HG02588 (cell line): Measurements from ENCODE around the gene GPC6.

ENCODE experiments used
- ATAC-seq: cut with Tn5 transposase; IDR thresholded peaks from one replicate; pipeline ENCODE4 v1.9.1; 2021; ENCODE audit warnings: mild to moderate bottlenecking, moderate library complexity; ENCODE audit not compliant: unreplicated experiment

GPC6 gene

DNA sequence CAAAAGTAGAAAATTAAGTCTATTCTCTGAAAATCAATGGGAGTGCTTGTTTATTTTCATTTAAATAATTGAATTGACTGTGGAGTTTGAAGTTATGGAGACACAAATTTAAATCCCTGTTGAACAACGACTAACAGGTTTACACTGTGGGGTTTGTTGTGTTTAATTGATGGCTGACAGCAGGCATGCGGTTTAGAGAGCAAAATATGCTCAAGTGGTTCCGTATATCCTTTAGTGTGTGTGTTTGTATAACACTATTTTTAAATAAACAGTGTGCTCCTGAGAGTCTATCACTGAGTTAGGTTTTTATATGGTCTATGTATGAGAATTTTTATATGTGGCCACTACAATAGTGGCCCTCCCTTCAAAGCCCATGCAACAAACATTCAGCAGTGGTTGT lies 332.0 kb downstream of the GPC6 start:
- ATAC-seq: no peak

- no peak for ATAC-seq
Measured at GRCh38 chr13:93559718-93560117, 333.1 kb downstream of the GPC6 start.

DNA sequence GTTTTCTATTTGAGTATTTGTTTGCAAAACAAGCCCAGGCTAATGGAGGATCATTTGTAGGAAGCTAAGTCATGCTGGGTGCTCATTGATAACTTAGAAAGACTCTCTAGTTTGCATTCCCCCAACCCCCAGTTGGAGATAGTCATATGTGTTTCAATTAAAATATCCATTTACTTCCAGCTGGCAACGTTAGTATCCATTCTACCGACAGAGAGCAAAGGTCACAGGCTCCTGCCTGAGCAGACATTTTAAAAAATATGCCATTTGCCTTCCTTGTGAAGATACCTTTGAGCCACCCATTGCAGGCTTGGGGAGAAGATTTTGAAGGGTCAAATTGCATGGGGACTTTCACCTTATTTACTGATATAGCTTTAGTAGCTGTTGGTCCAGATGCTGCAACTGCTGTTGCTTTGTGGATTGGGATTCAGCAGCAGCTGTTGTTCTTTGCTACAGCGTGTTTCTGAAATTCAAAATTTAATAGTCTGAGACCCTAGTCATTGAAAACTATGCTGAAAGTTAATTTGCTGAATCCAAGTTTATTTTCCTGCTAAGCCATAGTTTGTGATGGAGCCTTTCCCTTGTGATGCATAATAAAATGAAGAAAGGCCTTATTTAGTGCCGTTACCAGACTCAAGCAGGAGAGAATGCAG lies 335.1 kb downstream of the GPC6 start:
- no peak for ATAC-seq

DNA sequence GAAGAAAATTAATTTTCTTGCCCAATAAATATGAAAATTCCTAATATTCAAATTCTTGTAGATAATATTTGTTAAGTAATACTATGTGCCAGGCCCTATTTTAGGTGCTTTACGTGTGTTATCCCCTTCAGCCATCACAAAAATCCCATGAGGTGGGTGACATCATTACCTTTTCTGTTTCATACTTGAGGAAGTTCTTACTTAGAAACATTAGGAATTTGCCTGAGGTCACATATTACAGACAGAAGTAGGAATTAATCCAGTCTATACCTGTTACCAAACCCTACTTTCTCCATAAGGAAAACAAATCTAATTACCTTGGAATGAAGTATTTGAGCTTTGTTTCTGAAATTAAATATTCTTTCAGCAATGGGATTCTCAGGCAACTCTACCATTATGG lies 336.1 kb downstream of the GPC6 start:
- no peak for ATAC-seq

GRCh38 chr13:93577105-93577504 lies 350.5 kb downstream of the GPC6 start:
- no peak for ATAC-seq

GRCh38 chr13:93589788-93590187 lies 363.2 kb downstream of the GPC6 start:
- no peak for ATAC-seq

- ATAC-seq: no peak
Measured at GRCh38 chr13:93603043-93603442, 376.4 kb downstream of the GPC6 start.

DNA sequence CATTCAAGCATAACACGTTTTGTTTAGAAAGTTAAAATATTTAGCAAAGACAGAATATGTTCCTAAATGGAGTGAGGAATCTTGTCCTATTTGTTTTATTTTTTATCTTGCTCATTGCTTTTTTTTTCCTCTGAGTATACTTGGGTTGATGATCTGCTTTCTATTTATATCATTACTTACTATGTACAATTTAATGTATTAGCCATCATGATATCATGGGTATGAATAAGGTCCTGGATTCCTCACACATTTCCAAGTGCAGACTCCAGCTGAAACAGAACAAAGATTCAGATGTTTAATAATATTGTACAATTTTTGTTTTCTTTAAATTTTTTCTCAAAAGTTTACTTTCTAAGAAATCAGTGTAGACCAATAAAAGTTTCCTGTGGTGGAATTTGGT lies 388.2 kb downstream of the GPC6 start:
- ATAC-seq: no peak

DNA sequence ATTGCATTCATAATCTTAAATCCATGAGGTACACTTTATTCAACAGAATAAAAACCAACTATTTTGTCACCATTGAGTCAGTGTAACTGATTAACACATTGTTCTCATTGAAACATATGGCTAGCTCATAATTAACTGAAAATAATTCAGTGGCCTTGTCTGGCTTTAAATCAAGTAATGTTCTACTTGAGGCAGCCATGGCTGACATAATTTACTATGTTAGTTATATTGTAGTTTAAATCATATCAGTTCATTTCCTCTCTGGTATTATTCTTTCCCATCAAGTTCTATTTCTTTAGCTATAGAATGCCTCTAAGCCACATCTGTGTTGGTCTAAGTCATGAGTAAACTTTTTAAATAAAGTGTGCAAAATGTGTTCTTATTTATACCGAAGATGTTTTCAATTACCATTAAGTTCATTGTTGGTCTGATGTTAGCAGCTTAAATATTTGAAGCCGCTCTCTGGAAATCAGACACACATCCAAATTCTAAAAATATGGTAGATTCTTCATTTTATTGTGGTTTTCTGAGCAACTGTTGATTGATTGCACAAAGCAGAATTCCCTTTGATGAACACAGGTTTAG lies 393.7 kb downstream of the GPC6 start:
- no peak for ATAC-seq

- ATAC-seq: no peak
Measured at GRCh38 chr13:93621051-93621450, 394.4 kb downstream of the GPC6 start.

DNA sequence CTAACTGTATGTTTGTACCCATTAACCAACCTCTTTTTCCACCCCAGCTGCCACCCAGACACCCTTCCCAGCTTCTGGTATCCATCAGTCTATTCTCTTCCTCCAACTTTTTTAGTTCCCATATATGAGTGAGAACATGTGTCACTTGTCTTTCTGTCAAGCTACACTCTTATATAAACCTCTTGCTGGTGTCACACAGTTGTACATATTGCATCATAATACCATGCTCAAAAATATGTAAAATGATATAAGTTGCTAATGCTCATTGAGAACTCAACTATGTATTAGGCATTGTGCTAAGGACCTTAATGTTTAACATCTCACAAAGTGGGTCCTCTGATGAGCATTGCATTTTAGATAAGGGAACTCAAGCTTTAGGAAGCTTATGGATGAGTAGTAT lies 395.4 kb downstream of the GPC6 start:
- ATAC-seq: no peak

DNA sequence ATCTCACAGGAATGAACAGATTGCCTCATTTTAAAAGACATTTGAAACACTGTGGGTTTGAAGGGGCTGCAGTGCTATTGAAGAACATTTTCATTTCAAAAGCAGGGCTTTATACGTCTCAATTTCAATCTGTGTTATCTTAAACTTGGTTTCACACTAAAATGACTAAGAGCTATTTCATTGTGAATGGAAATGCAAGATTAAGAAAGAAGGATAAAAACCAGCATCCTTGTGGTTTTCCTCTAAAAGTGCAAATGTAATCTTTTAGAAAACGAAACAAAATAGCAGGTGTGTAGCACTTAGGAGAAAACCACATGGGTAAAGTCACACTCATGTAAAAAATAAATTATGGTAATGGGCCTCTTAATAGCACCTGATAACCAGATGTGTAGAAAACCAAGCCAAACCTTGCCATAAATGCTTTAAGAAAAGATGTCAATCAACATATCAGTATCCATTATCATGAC lies 397.7 kb downstream of the GPC6 start:
- ATAC-seq: no peak

DNA sequence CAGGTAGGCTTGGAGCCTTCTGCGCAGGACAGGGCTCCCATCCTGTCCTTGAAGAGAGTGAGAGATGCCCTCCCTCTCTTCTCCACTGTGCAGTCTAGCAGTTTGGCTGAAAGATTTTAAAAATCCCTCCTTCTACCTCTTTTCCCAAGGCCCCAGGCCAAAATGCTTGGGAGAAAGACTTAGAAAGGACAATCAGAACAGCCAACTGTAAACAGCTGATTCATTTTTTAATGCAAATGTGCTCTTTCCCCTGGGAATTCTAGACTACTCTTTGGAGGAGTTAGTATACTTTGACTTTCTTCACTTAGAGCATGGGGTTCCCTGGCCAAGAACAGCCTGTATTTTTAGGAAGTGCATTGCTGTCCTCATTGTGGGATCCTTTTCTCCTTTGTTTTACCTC lies 398.9 kb downstream of the GPC6 start:
- no peak for ATAC-seq

GRCh38 chr13:93628136-93628797 lies 401.7 kb downstream of the GPC6 start:
- ATAC-seq: no peak

GRCh38 chr13:93635616-93636032 lies 409.0 kb downstream of the GPC6 start:
- no peak for ATAC-seq

GRCh38 chr13:93637852-93638251 lies 411.2 kb downstream of the GPC6 start:
- no peak for ATAC-seq

- no peak for ATAC-seq
Measured at GRCh38 chr13:93640452-93640851, 413.8 kb downstream of the GPC6 start.

DNA sequence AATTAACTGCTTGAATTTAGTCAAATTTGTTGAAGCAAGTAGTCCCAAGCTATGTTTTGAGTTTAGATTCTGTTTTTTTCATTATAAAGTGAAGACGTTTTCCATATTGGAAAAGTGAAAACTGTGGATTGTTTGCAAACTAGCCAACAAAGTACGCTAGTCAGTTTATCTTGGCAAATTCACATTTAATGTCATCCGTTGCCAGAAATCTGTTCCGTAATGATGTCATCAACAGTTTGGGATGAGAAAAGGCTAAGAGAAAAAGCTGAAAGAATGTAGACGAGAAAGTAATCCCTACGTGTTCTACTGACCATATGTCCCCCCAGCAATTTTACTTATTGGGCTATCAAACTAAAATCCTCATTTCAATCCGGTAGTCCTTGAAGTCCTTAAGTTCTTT lies 419.6 kb downstream of the GPC6 start:
- ATAC-seq: no peak

GRCh38 chr13:93649496-93649895 lies 422.9 kb downstream of the GPC6 start:
- ATAC-seq: no peak

GRCh38 chr13:93653776-93654175 lies 427.2 kb downstream of the GPC6 start:
- no peak for ATAC-seq

- no peak for ATAC-seq
Measured at GRCh38 chr13:93655154-93655553, 428.5 kb downstream of the GPC6 start.

GRCh38 chr13:93660391-93661063 lies 433.9 kb downstream of the GPC6 start:
- ATAC-seq: no peak
